Measurements from ENCODE around the gene CFAP20. TPM values are rescaled to one million over a fixed set of nuclear protein-coding genes. Genes with fewer than 3 reads are reported as not detected.
"Not testable (repeated sequence)": the region's sequence is repeated elsewhere in the genome, so short reads cannot be mapped to it uniquely, and the experiment has no call there.

CFAP20 gene
- total RNA-seq, 4 donors from 2014 or later = 46.6 to 66.6 (median 58.9) TPM

GRCh38 chr16:58076514-58076913 lies 52.7 kb downstream of the CFAP20 start:
- intact Hi-C loops (cut with DNase I; ENCODE audit: low total_unique reads) = no loop called here
- TF ChIP-seq POLR2A (IDR thresholded peaks at IDR 0.05) (no peak), CTCF (IDR thresholded peaks at IDR 0.05) (no peak)
- no peak for DNase-seq (ENCODE audit: low spot score in 2 of 2)

GRCh38 chr16:58074657-58075056 lies 54.5 kb downstream of the CFAP20 start:
- no peak for DNase-seq (ENCODE audit: low spot score in 2 of 2)
- intact Hi-C loops (cut with DNase I; ENCODE audit: low total_unique reads) = no loop called here
- WGBS, 2 donors = 70 to 79% methylated on average over 4 of the region's 4 CpGs
- no peak overlapping the region for H3K4me3 ChIP-seq (ENCODE audit: low read depth, poor library complexity, severe bottlenecking)
- TF ChIP-seq CTCF (IDR thresholded peaks at IDR 0.05) (no peak), POLR2A (IDR thresholded peaks at IDR 0.05) (no peak)

More at GRCh38 chr16:58076514-58076913, 52.7 kb downstream of the CFAP20 start:
- H3K4me3 ChIP-seq (ENCODE audit: low read depth, poor library complexity, severe bottlenecking) = no peak overlapping the region
- WGBS, 2 donors = 90 to 92% methylated on average over 1 of the region's 1 CpG

GRCh38 chr16:58073086-58073485 lies 56.1 kb downstream of the CFAP20 start:
- WGBS, 2 donors = 94 to 98% methylated on average over 2 of the region's 2 CpGs
- DNase-seq (ENCODE audit: low spot score in 2 of 2); H3K4me3 ChIP-seq (ENCODE audit: low read depth, poor library complexity, severe bottlenecking); intact Hi-C loops (cut with DNase I; ENCODE audit: low total_unique reads): not testable (repeated sequence)

GRCh38 chr16:58072134-58072533 lies 57.0 kb downstream of the CFAP20 start:
- DNase-seq (ENCODE audit: low spot score in 2 of 2); intact Hi-C loops (cut with DNase I; ENCODE audit: low total_unique reads); H3K4me3 ChIP-seq (ENCODE audit: low read depth, poor library complexity, severe bottlenecking): not testable (repeated sequence)
- WGBS, 2 donors = 90 to 91% methylated on average over 5 of the region's 5 CpGs

- 87 to 96% methylated on average over 4 of the region's 4 CpGs for whole genome bisulfite sequencing, 2 donors
- no peak overlapping the region for H3K4me3 ChIP-seq (ENCODE audit: low read depth, poor library complexity, severe bottlenecking)
- no peak for TF ChIP-seq POLR2A (IDR thresholded peaks at IDR 0.05)
- DNase-seq (ENCODE audit: low spot score in 2 of 2) = no peak
- intact Hi-C loops (cut with DNase I; ENCODE audit: low total_unique reads) = no loop called here
These were observed 58.6 kb downstream of the CFAP20 start for GRCh38 chr16:58070585-58070984.

Other genes with a start within 250 kb of the CFAP20 start
- gene CNGB1, start 158.3 kb downstream of the CFAP20 start, total RNA-seq = not detected
- 10 to 100 TPM in 1 of 4 donors, 1 to 10 TPM in 3; 8.1 to 12.1 (median 8.6) TPM for gene ZNF319, start 128.7 kb downstream of the CFAP20 start, total RNA-seq
- 10 to 100 TPM; 13.3 to 34.2 (median 23.3) TPM for gene USB1, start 128.0 kb downstream of the CFAP20 start, total RNA-seq
- gene MMP15, start 103.6 kb downstream of the CFAP20 start, total RNA-seq = 1 to 10 TPM; 5.2 to 9.1 (median 7.7) TPM
- gene CSNK2A2, start 68.7 kb upstream of the CFAP20 start, total RNA-seq = 100 to 1,000 TPM; 112 to 159 (median 141) TPM
- not detected for gene PRSS54, start 165.6 kb upstream of the CFAP20 start, total RNA-seq